MCF 10A (cell line): ENCODE results near the gene SLC40A1. TPM values are rescaled to one million over a fixed set of nuclear protein-coding genes. Genes with fewer than 3 reads are reported as not detected.

Experiments used
- BruUV-seq: library from RNA; stranded (reverse); fragments of 400-500 nt; replicated peaks from 2 replicates; lab custom pipeline; 2021; lab: Mats Ljungman, UMichigan
- CTCF ChIA-PET: fragments of 300-600 bp; sonication (Branson Sonifier 250); formaldehyde crosslinking; extraction: SDS; loops from one replicate; lab custom pipeline; 2021; ENCODE audit warnings: antibody characterized with exemption, inconsistent platforms; lab: Yijun Ruan, JAX
- POLR2A ChIA-PET: fragments of 300-600, 350-650 bp; sonication (Branson Sonifier 250); formaldehyde crosslinking; extraction: SDS; loops from one replicate; lab custom pipeline; 2020; ENCODE audit warnings: antibody characterized with exemption, inconsistent platforms; lab: Yijun Ruan, JAX
- DNase-seq: peaks from one replicate; pipeline ENCODE4 v3.0.0-alpha.2; 2018; ENCODE audit not compliant: unreplicated experiment
- H3K27ac Mint-ChIP-seq: one replicate; pipeline ENCODE4 v1.8.0; 2022; ENCODE audit warnings: mild to moderate bottlenecking, low read depth, mixed read lengths; ENCODE audit not compliant: unreplicated experiment
- H3K27me3 Mint-ChIP-seq: one replicate; pipeline ENCODE4 v1.8.0; 2022; ENCODE audit warnings: mixed read lengths; ENCODE audit not compliant: insufficient read depth, unreplicated experiment
- H3K36me3 Mint-ChIP-seq: one replicate; pipeline ENCODE4 v1.8.0; 2022; ENCODE audit warnings: mild to moderate bottlenecking, moderate library complexity, mixed read lengths; ENCODE audit not compliant: insufficient read depth, unreplicated experiment
- H3K4me1 Mint-ChIP-seq: one replicate; pipeline ENCODE4 v1.8.0; 2022; ENCODE audit warnings: mixed read lengths; ENCODE audit not compliant: insufficient read depth, unreplicated experiment
- H3K4me3 Mint-ChIP-seq: one replicate; pipeline ENCODE4 v1.8.0; 2022; ENCODE audit warnings: mild to moderate bottlenecking, moderate library complexity, mixed read lengths; ENCODE audit not compliant: unreplicated experiment
- H3K9me3 Mint-ChIP-seq: one replicate; pipeline ENCODE4 v1.8.0; 2022; ENCODE audit warnings: mixed read lengths; ENCODE audit not compliant: unreplicated experiment
- intact Hi-C: fragments of 100-400 bp; cut with micrococcal nuclease; formaldehyde crosslinking; loops from 2 replicates; pipeline ENCODE4 v1.14.1; 2022
- total RNA-seq: library from RNA; stranded (reverse); gene quantifications from 2 replicates; pipeline ENCODE4 v1.2.3, GENCODE V29; 2022
- TF ChIP-seq, protein P1 (sequence below): fragments of 200-600 bp; IDR thresholded peaks from one replicate; pipeline ENCODE4 v1.8.0; 2022; ENCODE audit warnings: antibody characterized with exemption, mild to moderate bottlenecking; ENCODE audit not compliant: unreplicated experiment

Gene SLC40A1
- total RNA-seq, 1 experiment from 2014 or later = not detected

- H3K4me1 Mint-ChIP-seq = peaks cover 7% of the 10 kb centered on the region
- intact Hi-C loops = no loop called here
- no peak overlapping the region for H3K4me3 Mint-ChIP-seq
- H3K36me3 Mint-ChIP-seq = no peaks in the 10 kb centered on the region
- no peaks in the 10 kb centered on the region for H3K9me3 Mint-ChIP-seq
- peak; percentile 30 for DNase-seq
- CTCF ChIA-PET = interaction anchor here (0.7 kb wide), 1 partner anchor 1479 kb away, joined by 4 read pairs; no protein-coding TSS in a partner anchor
- POLR2A ChIA-PET = interaction anchor here (0.5 to 1.1 kb wide), 2 partner anchors 31 to 55 kb away, joined by 3 to 4 read pairs; no protein-coding TSS in a partner anchor
- no peaks in the 10 kb centered on the region for H3K27me3 Mint-ChIP-seq
- TF ChIP-seq, protein P1, sequence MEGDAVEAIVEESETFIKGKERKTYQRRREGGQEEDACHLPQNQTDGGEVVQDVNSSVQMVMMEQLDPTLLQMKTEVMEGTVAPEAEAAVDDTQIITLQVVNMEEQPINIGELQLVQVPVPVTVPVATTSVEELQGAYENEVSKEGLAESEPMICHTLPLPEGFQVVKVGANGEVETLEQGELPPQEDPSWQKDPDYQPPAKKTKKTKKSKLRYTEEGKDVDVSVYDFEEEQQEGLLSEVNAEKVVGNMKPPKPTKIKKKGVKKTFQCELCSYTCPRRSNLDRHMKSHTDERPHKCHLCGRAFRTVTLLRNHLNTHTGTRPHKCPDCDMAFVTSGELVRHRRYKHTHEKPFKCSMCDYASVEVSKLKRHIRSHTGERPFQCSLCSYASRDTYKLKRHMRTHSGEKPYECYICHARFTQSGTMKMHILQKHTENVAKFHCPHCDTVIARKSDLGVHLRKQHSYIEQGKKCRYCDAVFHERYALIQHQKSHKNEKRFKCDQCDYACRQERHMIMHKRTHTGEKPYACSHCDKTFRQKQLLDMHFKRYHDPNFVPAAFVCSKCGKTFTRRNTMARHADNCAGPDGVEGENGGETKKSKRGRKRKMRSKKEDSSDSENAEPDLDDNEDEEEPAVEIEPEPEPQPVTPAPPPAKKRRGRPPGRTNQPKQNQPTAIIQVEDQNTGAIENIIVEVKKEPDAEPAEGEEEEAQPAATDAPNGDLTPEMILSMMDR = no peak
- no TSS peak for BruUV-seq
- no peak overlapping the region for H3K27ac Mint-ChIP-seq
Observed at GRCh38 chr2:189555232-189555631, 25.4 kb downstream of the SLC40A1 start.

DNA sequence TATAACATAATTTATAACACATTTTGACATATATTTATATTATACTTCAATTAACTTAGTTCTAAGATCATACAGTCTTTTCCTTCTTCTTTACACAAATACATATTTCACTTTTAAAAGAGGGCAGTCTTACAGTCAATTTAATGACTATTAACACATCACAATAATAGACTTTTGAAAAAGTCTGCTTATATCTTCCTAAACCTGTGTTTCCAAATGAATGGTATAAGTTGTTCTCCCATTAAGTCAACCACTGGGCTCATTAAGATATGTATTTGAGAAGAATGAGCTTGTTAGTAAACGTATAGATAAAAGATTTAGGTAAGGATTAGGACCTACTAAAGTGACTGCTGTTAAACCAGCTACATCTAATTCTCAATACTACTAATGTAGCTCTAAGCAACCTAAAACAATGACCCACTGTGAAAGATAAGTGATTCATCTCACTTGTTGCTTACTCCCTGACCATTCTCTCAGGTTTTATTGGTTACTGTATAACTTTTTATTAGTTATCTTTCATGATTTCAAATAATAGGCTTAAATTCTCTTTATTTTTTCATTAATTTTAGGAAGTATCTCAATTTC lies 27.0 kb downstream of the SLC40A1 start:
- H3K4me1 Mint-ChIP-seq = peaks cover 13% of the 10 kb centered on the region
- BruUV-seq = no TSS peak
- no peak overlapping the region for H3K27ac Mint-ChIP-seq
- ChIA-PET POLR2A (interaction anchor here (1.6 kb wide), 1 partner anchor 15 kb away, joined by 4 read pairs; no protein-coding TSS in a partner anchor), CTCF (interaction anchor here (0.6 kb wide), 1 partner anchor 42 kb away, joined by 3 read pairs; no protein-coding TSS in a partner anchor)
- TF ChIP-seq, protein P1 = no peak
- no peaks in the 10 kb centered on the region for H3K9me3 Mint-ChIP-seq
- H3K36me3 Mint-ChIP-seq = no peaks in the 10 kb centered on the region
- no peak for DNase-seq
- intact Hi-C loops = no loop called here
- H3K27me3 Mint-ChIP-seq = no peaks in the 10 kb centered on the region
- H3K4me3 Mint-ChIP-seq = no peak overlapping the region

DNA sequence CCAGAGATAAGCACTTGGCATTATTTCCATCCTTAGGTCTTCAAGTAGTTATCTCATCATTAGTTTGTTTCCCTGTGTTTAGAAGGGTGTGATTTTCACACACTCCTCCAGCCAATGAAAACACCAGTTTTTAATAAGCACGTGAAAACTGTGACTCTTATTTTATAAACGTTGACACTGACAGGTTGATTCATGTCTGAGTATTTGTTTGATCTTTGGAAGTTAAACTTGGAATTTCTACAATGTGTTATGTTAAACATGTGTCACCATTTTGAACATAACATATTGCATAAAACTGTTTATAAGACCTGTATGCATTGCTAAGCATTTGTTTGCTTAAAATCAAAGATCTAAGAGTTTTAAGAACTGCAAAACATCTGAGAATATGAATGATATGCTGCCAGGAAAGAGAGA lies 27.6 kb downstream of the SLC40A1 start:
- CTCF ChIA-PET = interaction anchor here (0.8 to 1.0 kb wide), 2 partner anchors 17 to 18 kb away, joined by 3 read pairs; no protein-coding TSS in a partner anchor
- DNase-seq = peak; percentile 34
- H3K27me3 Mint-ChIP-seq = no peaks in the 10 kb centered on the region
- no peak overlapping the region for H3K4me3 Mint-ChIP-seq
- intact Hi-C loops = no loop called here
- peaks cover 13% of the 10 kb centered on the region for H3K4me1 Mint-ChIP-seq
- no peaks in the 10 kb centered on the region for H3K36me3 Mint-ChIP-seq
- no peaks in the 10 kb centered on the region for H3K9me3 Mint-ChIP-seq
- no peak overlapping the region for H3K27ac Mint-ChIP-seq
- TF ChIP-seq, protein P1 = no peak
- POLR2A ChIA-PET = interaction anchor here (0.7 kb wide), 1 partner anchor 25 kb away, joined by 3 read pairs; no protein-coding TSS in a partner anchor
- BruUV-seq = no TSS peak

GRCh38 chr2:189552334-189552990 lies 28.1 kb downstream of the SLC40A1 start:
- POLR2A ChIA-PET = interaction anchor here (0.7 to 1.0 kb wide), 4 partner anchors 25 to 210 kb away, joined by 3 read pairs; partner anchors contain the start of gene OSGEPL1
- no peak overlapping the region for H3K4me3 Mint-ChIP-seq
- TF ChIP-seq, protein P1 = no peak
- intact Hi-C loops = no loop called here
- H3K4me1 Mint-ChIP-seq = peaks cover 13% of the 10 kb centered on the region
- CTCF ChIA-PET = interaction anchor here (0.8 to 1.0 kb wide), 2 partner anchors 17 to 18 kb away, joined by 3 read pairs; no protein-coding TSS in a partner anchor
- no peaks in the 10 kb centered on the region for H3K36me3 Mint-ChIP-seq
- no TSS peak for BruUV-seq
- no peaks in the 10 kb centered on the region for H3K9me3 Mint-ChIP-seq
- no peak overlapping the region for H3K27ac Mint-ChIP-seq
- DNase-seq = no peak
- H3K27me3 Mint-ChIP-seq = no peaks in the 10 kb centered on the region
